Head of caudate nucleus (tissue), 42 donors: ENCODE measurements around the gene NR2F1.
"Not testable (repeated sequence)": the region's sequence is repeated elsewhere in the genome, so short reads cannot be mapped to it uniquely, and the experiment has no call there.

Source experiments
- DNase-seq, 42 donors: peaks; one replicate each; pipeline versions ENCODE4 v3.0.0 to v3.0.0-alpha.2; 2020 to 2021; ENCODE audit warnings: mixed read lengths in 7 of 42
- intact Hi-C: fragments of 100-400 bp; cut with DNase I; formaldehyde crosslinking; loops from one replicate; pipeline ENCODE4 v1.15.0; 2022

Gene NR2F1

GRCh38 chr5:93582677-93583438, at the start of gene NR2F1:
Gene NR2F1 (plus strand): TSS chr5:93583222. CDS start chr5:93585024, 1,802 bp downstream.
- intact Hi-C loops, result no loop called here
- DNase-seq, result peak in 27 of 42 donors; percentile 15 to 81 (median 56)

DNA sequence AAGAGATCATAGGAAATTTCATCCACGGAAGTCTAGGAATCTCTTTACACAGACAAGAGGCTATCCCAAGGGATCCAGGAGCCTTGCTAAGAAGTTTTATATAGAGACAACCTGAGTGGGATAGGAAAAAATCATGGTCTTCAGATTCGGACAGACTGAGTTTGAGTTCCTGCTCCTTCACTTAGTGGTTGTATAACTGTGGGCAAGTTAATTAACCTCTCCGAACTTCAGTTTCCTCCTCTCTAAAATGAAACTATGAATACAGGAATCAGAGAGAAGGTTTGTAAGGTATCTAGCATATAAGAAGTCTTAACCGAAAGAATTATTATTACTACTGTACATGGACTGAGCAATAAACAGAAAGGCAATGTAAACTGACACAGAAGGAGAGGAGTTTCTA, 37.1 kb upstream of the NR2F1 start:
- no peak for DNase-seq
- intact Hi-C loops, result no loop called here

- intact Hi-C loops, result not testable (repeated sequence)
Measured at GRCh38 chr5:93549594-93549993, 33.4 kb upstream of the NR2F1 start.

GRCh38 chr5:93557021-93557604, 25.9 kb upstream of the NR2F1 start:
- intact Hi-C loops, result no loop called here
- DNase-seq, result no peak

More at GRCh38 chr5:93549594-93549993, 33.4 kb upstream of the NR2F1 start:
- not testable (repeated sequence) for DNase-seq

DNA sequence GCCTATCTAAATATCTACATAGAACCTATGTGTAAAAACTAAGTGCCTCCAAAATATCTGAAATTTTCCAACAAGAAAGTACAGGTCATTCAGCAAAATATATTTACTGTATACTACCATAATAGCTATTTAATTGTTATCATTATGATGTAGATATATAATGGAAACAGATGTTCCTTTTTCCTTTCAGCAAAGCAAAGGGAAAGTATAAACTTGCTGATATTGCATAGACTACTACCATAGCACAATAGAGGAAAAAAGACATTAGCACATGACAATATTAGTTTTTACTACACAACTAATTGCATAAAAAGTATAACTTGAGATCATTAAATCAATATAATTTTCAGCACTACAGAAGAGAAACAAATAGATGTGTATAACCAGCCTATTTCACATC, 16.9 kb upstream of the NR2F1 start:
- intact Hi-C loops, result no loop called here
- no peak for DNase-seq

DNA sequence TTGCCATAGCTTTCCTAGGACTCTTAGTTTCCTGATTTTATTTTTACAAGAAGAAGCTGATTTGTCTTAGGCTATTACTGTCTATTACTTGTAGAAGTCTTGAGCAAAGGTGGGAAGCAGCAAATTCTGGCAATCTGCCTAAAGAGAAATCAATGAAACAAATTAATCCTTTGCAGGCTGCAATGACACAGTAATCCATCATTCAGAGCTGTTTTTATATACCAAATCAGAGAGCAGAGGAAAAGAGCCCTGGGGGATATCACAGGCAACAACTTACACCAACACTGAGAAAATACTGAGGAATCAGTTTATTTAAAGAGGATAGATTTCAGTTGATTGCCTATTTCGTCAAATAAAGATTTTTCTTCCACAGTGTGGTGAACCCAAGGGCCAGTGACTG, 15.6 kb upstream of the NR2F1 start:
- DNase-seq, result no peak
- intact Hi-C loops, result no loop called here

- intact Hi-C loops, result no loop called here
- no peak for DNase-seq
Measured at GRCh38 chr5:93569300-93570160, 13.5 kb upstream of the NR2F1 start.

- no peak for DNase-seq
- intact Hi-C loops, result no loop called here
Measured at GRCh38 chr5:93570294-93571113, 12.5 kb upstream of the NR2F1 start.

DNA sequence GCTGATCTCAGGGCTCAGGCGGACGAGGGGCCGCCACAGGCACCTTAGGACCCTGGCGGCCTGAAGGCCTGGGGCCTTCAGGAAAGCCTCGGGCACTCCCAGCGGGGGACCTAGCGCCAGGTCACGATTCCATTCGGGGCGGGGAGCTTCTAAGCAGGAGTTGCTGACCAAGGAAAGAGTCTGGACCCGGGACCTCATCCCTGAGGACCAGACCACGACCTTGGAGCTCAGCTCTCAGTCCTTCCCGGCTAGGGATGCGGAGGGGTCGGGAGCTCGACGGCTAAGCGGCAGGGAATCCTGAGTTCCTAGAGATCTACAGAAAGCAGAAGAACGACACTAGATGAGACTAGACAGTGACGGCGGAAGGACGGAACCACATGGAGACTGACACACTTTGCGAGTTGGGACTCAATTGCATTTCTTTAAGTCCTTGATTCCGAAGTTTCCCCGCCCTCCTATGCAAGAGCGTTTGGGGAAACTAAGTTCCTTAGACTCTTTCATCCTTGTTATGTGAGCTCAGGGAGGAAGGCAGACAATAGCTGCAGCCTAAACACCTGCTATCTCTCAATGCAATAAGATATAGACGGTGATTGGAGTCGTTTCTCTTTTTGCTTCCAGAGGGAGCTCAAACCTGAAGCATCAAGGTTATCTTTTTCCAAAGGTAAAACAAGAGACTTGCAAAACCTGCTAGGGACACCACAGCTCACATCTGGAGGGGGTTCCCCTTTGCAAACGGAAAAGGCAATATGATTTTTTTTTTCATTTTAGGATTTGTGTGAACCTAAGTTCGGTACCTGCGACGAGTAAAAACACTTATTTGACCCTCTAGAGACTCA, 11.7 kb upstream of the NR2F1 start:
- DNase-seq, result no peak

DNA sequence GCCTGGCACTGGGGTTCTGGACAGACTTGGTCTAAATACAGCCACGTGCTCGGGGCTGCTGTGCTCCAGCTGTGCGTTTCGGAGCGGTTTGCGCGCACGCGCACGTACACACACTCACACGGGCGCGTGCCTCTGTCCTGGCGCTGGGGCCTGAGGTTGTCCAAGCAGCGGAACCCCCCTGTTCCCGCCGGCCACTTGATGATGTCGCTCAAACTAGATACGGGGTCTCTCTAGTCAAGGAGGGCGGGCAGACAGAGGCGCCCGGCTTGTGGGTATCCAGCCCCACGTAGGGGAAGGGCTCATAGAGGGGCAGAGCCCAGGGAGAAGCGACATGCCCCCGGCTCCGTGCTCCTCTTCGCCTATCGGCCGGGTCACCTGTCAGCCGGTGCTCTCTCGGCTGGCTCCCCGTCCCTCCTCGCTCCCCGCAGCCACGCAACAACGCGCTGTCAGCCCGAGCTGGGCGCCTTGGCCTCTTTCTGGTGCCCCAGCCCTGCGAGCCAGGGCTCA, 10.9 kb upstream of the NR2F1 start:
- intact Hi-C loops, result no loop called here
- DNase-seq, result peak in 1 of 42 donors; percentile 28

More for the DNA sequence above, 11.7 kb upstream of the NR2F1 start:
- intact Hi-C loops, result no loop called here

DNA sequence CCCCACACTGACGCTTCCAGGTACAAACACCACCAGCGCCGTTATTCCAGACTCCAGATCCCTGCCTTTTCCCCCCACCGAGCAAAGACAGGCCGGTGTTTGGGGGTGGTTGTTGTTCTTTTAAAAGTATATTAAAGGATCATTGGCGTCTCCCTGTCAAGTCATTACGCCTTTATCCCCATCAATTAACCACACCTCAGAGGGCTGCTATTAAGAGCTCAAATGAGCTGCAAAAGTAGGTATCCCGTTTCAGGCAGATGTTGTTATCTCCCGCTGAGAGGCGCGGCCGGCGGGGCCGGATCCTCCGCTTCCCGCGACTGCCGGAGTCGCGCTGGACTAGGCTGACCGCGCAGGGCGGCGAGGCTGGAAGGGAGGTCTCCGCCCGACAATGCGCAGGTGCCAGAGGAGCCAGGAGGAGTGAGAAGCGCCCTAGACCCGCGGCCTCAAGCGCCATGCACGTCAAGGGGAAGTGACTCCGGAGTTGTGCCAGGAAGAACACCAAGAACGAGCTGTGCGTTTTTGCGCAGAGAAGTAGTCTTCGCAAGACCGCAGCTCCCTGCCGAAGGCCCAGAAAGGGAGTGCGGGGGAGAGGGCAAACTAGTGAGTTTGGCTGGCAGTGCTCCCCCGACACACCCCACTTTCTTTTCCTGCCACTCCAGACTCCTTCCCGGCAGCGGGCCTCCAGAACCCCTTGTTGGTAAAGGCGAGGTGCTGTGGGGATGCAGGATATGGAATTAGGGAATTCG, 10.2 kb upstream of the NR2F1 start:
- intact Hi-C loops, result no loop called here
- DNase-seq, result no peak

DNA sequence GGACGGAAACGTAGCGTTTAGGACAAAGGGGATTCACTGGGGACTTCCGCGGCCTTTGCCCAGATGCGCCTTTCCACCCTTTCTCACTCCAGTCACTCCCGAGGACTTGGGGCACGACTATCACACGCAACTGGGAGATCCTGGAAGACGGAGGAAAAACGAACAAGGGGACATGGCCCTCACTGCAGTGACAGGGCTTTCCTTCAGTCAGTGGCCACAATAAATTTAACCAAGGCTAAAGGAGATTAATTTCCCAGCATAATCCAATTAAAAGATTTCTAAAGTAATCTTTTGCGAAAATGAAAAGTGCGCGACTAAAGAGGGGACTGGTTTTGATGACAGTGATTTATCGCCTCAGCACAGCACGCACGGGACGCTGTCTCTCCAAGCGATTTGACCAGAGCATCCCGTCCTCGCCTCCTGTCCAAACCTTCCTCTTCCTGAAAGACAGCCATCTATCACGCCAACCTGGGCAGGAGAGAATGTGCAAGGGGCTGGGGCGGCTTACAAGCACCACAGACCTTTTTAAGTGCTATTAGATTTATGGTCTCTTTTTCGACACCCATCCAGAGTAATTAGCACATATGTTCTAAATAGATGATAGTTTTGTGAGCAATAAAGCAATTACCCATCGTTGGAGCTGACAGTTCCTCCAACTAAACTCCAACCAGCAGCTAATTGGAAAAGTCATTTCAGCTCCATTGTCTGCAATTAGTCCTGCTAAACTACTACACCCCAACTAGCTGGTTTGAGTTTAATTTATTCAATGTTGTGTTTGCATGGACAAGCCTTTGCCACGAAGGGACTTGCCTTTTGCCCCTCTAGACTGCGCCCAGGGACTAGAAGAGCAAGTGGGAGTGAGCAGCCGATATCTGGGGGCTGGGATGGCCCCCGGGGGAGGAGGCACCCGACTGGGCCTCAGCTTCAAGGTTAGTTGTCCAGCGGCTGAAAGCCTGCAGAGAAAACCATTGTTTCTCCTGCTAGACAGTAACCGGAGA, 9.4 kb upstream of the NR2F1 start:
- no peak for DNase-seq
- intact Hi-C loops, result no loop called here

GRCh38 chr5:93574491-93575305, 8.3 kb upstream of the NR2F1 start:
- DNase-seq, result no peak
- intact Hi-C loops, result no loop called here

DNA sequence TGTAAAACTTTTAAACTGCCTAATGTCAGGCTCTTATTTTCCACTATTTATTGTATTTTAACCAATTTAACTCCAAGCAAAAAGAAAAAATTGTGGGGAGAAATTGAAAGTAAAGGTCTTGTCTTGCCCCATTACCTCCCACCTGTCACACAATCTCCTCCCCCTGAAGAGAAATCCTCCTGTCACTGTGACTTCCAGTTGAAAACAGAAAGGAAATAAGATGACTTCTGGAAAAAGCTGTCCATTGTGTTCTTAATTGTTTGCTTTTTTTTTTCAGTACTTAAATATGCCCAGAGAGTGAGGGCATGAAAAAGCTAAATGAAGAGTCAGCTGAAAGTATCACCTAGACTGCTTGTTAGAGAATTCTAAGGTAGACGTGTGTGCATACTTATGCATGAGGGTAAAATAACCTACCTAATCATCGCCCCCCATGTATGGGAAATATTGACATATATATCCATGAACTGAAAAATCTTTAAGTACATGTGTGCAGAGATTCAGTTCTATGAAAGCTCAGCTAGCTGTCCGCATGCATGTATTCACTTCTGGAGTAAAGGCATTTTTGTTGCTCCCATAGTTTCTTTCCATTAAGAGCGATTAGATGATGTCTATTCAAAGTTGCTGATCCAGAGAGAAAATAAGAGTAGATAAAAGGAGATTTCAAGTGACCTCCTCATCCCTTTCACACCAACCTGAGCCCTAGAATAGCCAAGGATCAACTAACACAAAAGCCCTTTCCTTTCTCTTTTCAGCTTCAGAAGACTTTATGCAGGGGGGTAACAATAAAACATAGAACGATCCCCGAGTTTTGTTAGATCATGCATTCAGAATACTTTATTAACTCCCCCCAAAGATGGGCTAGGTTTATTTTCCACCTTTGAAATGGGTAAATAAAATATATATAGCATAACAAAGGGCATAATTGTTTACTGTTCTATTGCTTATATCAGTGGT, 7.3 kb upstream of the NR2F1 start:
- intact Hi-C loops, result no loop called here
- DNase-seq, result no peak
